Mammary epithelial cell (primary cell): ENCODE data around the gene NOTCH4.

ENCODE experiments used
- CTCF ChIP-seq, 2 donors: IDR thresholded peaks in 1 of 2; conservative IDR thresholded peaks in 1 of 2; 2 replicates each; pipeline ENCODE4 v1.5.1; 2011 to 2012; ENCODE audit warnings: inconsistent platforms in 2 of 2, low read length in 2 of 2, mild to moderate bottlenecking in 2 of 2, control low read depth in 1 of 2, low read depth in 1 of 2; ENCODE audit not compliant: insufficient read depth in 1 of 2; ENCODE audit errors: extremely low read depth in 1 of 2
- EZH2 ChIP-seq: IDR thresholded peaks from 2 replicates; pipeline ENCODE4 v1.6.1; 2012; ENCODE audit warnings: low read length, inconsistent platforms, borderline replicate concordance

GRCh38 chr6:32149092-32149755 lies 74.6 kb downstream of the NOTCH4 start:
- TF ChIP-seq CTCF (conservative IDR thresholded peaks at IDR 0.05 in 1 of 2, IDR thresholded peaks at IDR 0.05 in 1 of 2; ENCODE audit: extremely low read depth in 1 of 2, insufficient read depth in 1 of 2, low read depth in 1 of 2, low read length in 2 of 2) (no peak), EZH2 (no peak)
